Small intestine (tissue), 7 donors: Measurements from ENCODE around the gene RGS6. TPM values are rescaled to one million over a fixed set of nuclear protein-coding genes. Genes with fewer than 3 reads are reported as not detected.

Source experiments
- DNase-seq, 2 donors: peaks; one replicate each; pipeline versions ENCODE4 v3.0.0 to v3.0.0-alpha.2; 2013
- FAIRE-seq: peaks from 2 replicates; lab custom pipeline; 2012; peaks lifted over from hg19 to GRCh38; lab: Jason Lieb, UNC
- H3K27ac ChIP-seq, 3 donors: one replicate each; pipeline ENCODE4 v1.5.1; 2013; ENCODE audit warnings: low read length in 2 of 3, mild to moderate bottlenecking in 2 of 3, control low read depth in 1 of 3, inconsistent platforms in 1 of 3, low read depth in 1 of 3, moderate library complexity in 1 of 3
- H3K27me3 ChIP-seq, 3 donors: one replicate each; pipeline ENCODE4 v1.6.1; 2013; ENCODE audit warnings: low read length in 3 of 3, inconsistent platforms in 1 of 3; ENCODE audit not compliant: control insufficient read depth in 3 of 3, insufficient read depth in 3 of 3
- H3K36me3 ChIP-seq, 3 donors: one replicate each; pipeline ENCODE4 v1.6.1; 2013; ENCODE audit warnings: low read length in 3 of 3, inconsistent platforms in 1 of 3, low read depth in 1 of 3, mild to moderate bottlenecking in 1 of 3, moderate library complexity in 1 of 3; ENCODE audit not compliant: control insufficient read depth in 3 of 3, insufficient read depth in 2 of 3
- H3K4me1 ChIP-seq, 3 donors: one replicate each; pipeline ENCODE4 v1.6.1; 2013; ENCODE audit warnings: low read length in 2 of 3, inconsistent platforms in 1 of 3, low read depth in 1 of 3, mild to moderate bottlenecking in 1 of 3, moderate library complexity in 1 of 3; ENCODE audit not compliant: control insufficient read depth in 3 of 3, insufficient read depth in 2 of 3
- H3K4me3 ChIP-seq, 3 donors: one replicate each; pipeline ENCODE4 v1.5.1; 2013; ENCODE audit warnings: low read length in 3 of 3, control low read depth in 1 of 3, inconsistent platforms in 1 of 3, low read depth in 1 of 3, mild to moderate bottlenecking in 1 of 3, moderate library complexity in 1 of 3
- H3K9me3 ChIP-seq, 2 donors: one replicate each; pipeline ENCODE4 v1.6.1; 2013; ENCODE audit warnings: low read depth in 1 of 2, low read length in 1 of 2; ENCODE audit not compliant: control insufficient read depth in 2 of 2, insufficient read depth in 1 of 2
- WGBS, 3 donors: extraction: QIAGEN DNeasy Blood & Tissue Kit; methylation state at CpG; one replicate each; pipeline ENCODE4 v1.1.7; 2013; 5-methylcytosine and 5-hydroxymethylcytosine counted together
- polyA plus RNA-seq, 4 donors: library from polyadenylated mRNA; stranded (reverse) in 3 of 4; unstranded in 1 of 4; fragments of 200-250 nt in 3 of 4; fragments of 120-200 nt in 1 of 4; gene quantifications; one replicate each; pipeline versions ENCODE4 v1.2.1 to v1.2.3, GENCODE V29; 2013
- donor health status: healthy with polysubstance abuse.
- donor health status: control.
- donor health status: control.
- donor health status: Bipolar disorder and iron deficiency.
- donor health status: healthy.

RGS6 gene
- polyA plus RNA-seq, 4 donors = 0.54 to 2.1 (median 0.58) TPM; not detected in 1

DNA sequence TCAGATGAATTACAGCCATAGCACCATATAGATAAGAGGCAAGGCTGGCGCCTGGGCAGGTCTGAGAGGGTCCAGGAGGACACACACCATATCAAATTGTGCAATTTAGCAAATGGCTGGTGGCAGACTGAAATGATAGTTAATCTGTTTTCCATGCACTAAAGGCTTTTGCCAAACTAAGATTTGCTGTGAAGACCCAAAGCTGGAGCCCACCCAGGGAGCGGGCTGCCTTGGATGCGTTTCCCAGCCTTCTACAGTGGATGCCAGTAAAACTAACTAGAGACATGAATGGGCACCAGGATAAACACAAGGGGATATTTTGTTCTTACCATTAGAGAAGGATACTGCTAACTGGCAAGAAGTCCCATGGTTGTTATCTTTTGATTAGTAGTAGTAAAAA lies 486.6 kb downstream of the RGS6 start:
- no peak for DNase-seq
- FAIRE-seq = no peak
- Histone ChIP-seq H3K4me3 (no peak overlapping the region), H3K27ac (no peak overlapping the region), H3K36me3 (no peaks in the 10 kb centered on the region), H3K9me3 (peaks cover 0 to 10% of the 10 kb centered on the region in 2 donors), H3K27me3 (no peaks in the 10 kb centered on the region), H3K4me1 (no peaks in the 10 kb centered on the region)
- WGBS, 3 donors = 64 to 80% (median 77%) methylated on average over 3 of the region's 3 CpGs

DNA sequence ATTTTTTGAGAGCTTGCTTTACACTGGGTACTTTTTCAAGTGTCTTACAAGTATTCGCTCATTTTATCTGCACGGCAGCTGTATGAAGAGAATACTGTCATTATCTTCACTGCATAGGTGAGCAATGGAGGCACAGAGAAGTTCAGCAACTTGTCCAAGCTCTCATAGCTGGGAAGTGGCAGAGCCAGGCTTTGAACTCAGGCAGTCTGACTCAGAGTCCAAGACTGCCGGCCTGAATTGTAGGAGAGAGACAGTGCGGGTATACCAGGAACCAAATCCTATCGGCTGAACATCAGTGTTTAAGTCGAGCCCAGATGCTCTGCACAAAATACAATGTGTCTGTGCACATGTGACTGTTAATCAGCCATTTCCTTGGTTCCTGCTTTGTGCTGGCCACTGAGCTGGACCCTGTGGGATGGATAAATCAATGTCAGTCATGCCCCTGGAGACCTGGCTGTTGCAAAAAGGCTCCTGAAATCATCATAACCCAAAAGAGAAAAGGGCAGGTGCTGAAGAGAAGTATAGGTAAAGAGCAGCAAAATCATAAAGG lies 487.1 kb downstream of the RGS6 start:
- Histone ChIP-seq H3K36me3 (no peaks in the 10 kb centered on the region), H3K27me3 (no peaks in the 10 kb centered on the region), H3K4me3 (no peak overlapping the region), H3K9me3 (peaks cover 0 to 10% of the 10 kb centered on the region in 2 donors), H3K27ac (no peak overlapping the region), H3K4me1 (no peaks in the 10 kb centered on the region)
- FAIRE-seq (no peak), DNase-seq (no peak)
- WGBS, 3 donors = 84 to 91% (median 88%) methylated on average over 6 of the region's 6 CpGs

DNA sequence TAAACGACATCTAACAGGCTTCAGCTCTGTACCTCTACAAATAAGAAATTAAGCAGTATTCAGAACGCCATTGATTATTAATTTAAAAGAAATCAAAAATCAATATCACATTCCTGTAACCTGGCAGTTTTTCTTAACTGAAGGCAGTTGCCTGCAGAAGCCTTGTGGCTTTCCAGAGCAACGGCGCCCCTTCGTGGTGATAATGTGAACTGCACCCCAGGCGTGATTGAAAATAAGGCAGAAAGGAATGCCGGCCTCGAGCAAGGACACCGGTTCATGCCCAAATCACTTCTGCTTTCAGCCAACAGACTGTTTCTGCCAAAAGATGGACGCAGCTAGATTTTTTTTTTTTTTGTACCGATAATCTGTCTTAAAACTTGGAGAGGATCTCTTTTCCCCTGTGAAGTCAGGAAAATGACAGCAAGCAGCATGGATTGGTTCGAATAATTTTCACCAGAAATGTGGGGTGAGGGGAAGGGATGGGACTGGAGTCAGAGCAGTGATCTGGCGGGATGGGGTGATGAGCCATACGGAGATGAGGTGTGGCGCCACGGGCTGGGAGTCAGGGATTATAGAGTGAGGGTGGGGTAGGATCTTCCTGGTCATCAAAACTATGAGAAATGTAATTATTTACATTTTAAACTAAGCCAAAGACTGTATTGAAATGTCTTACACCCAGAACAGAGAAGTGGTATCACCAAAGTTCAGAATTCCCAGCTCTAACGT lies 488.7 kb downstream of the RGS6 start:
- Histone ChIP-seq H3K27me3 (no peaks in the 10 kb centered on the region), H3K9me3 (no peaks in the 10 kb centered on the region), H3K4me1 (no peaks in the 10 kb centered on the region), H3K4me3 (no peak overlapping the region), H3K27ac (no peak overlapping the region), H3K36me3 (no peaks in the 10 kb centered on the region)
- FAIRE-seq (no peak), DNase-seq (peak; percentile 34 to 65)
- WGBS, 3 donors = 29 to 32% (median 30%) methylated on average over 17 of the region's 17 CpGs

DNA sequence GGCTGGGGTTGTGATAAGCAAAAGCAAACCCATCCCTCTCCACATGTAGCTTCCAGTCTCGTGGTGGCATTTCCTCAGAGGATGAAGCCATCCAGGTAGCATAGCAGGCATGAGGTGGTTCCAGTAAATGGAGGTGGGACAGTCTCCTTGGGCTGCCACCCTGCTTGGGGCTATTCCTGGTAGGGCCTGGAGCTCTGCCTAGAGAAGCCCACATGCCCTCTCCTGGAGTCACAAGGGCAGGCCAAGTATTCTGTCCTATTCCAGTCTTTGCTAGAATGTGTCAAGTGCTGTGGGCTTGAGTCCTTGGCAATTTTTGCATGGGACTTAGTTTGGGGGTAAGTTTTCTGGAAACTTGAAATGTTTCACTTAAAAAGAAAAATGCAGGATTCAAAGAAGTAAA lies 491.7 kb downstream of the RGS6 start:
- DNase-seq (no peak), FAIRE-seq (no peak)
- Histone ChIP-seq H3K36me3 (no peaks in the 10 kb centered on the region), H3K27ac (no peak overlapping the region), H3K4me3 (no peak overlapping the region), H3K4me1 (no peaks in the 10 kb centered on the region), H3K9me3 (peaks cover 0 to 5% of the 10 kb centered on the region in 2 donors), H3K27me3 (no peaks in the 10 kb centered on the region)
- 57 to 83% (median 78%) methylated on average over 1 of the region's 1 CpG for WGBS, 3 donors

DNA sequence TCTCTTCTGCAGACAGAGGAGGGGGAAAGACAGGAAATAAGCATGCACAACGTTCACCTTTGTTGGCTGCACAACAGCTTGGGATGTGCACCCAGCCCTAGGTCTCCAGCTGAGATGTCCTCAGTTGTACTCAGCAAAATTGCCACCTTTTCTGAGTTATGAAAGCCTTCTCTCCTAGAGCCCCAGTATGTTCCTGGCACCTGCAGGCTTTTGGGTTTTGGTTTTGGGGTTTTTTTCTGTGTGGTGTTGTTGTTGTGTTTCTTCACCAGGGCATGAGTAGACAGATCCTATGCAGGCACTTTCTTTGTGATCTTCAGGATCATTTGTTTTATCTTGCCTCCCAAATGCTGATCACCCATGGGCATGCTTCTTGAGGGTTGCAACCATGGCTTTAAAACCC lies 498.2 kb downstream of the RGS6 start:
- FAIRE-seq = no peak
- no peaks in the 10 kb centered on the region for H3K36me3 ChIP-seq
- WGBS, 3 donors = 7 to 21% (median 14%) methylated on average over 1 of the region's 1 CpG
- H3K9me3 ChIP-seq = peaks cover 0 to 5% of the 10 kb centered on the region in 2 donors
- DNase-seq = no peak
- H3K27ac ChIP-seq = no peak overlapping the region
- H3K4me1 ChIP-seq = no peaks in the 10 kb centered on the region
- H3K4me3 ChIP-seq = no peak overlapping the region
- no peaks in the 10 kb centered on the region for H3K27me3 ChIP-seq

DNA sequence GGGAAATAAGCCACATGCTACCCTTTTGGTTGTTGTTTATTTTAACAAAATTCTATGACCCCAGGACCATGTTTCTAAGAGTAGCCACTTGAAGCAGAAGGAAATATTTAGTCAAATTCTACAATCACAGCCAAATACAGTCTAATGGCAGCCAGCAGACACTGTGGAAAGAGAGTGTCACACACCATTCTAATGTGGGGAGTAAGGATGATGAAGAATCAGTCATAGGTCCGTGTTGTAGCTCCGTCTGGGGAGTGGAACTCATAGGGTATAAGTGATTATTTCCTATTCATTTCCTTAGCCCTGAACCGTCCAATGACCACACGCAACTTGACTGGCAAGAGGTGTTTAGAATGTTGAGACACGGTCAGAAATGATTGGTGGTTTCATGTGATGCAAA lies 500.5 kb downstream of the RGS6 start:
- Histone ChIP-seq H3K36me3 (no peaks in the 10 kb centered on the region), H3K27me3 (no peaks in the 10 kb centered on the region), H3K4me1 (no peaks in the 10 kb centered on the region), H3K4me3 (no peak overlapping the region), H3K27ac (no peak overlapping the region), H3K9me3 (peaks cover 0 to 5% of the 10 kb centered on the region in 2 donors)
- 64 to 77% (median 64%) methylated on average over 5 of the region's 5 CpGs for WGBS, 3 donors
- FAIRE-seq (no peak), DNase-seq (no peak)

DNA sequence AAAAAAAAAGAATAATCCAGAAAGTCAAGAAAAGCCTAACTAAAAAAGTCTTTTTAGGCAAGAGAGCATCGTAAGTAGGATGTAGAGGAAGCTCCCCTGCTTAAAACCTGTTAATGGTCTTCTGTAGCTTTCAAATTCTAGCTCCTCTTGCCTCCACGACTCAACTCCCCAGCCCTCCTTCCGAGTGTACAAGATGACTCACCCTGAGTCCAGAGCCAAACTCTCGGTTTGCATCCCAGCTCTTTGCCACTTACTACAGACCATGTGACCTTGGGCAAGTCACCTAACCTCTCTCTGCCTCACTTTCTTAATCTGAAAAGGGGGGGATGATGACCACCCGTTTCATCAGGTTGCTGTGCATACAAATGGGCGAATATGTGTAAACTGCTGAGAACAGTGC lies 501.3 kb downstream of the RGS6 start:
- no peaks in the 10 kb centered on the region for H3K36me3 ChIP-seq
- no peak for DNase-seq

DNA sequence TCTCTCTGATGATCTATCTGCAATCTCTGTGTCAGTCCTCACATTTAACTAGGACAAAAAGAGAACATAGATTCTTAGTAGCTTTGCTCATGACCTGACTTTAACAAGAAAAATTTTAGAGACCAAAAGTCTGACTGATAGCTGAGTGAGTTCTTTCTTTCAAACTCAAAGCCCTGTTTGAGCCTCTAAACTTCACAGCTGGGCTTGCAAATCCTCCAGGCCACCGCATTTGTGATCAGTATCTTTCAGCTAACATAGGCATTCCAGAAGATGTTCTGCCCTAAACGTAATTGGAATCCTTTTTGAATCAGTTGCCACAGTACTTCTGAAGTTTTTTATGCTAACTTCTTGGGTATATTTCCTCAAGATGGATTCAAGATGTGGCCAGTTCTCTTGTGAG lies 502.6 kb downstream of the RGS6 start:
- no peaks in the 10 kb centered on the region for H3K4me1 ChIP-seq
- 39 to 55% (median 41%) methylated on average over 2 of the region's 2 CpGs for WGBS, 3 donors
- no peak for FAIRE-seq

More for the DNA sequence above, 501.3 kb downstream of the RGS6 start:
- FAIRE-seq = no peak
- no peak overlapping the region for H3K4me3 ChIP-seq
- no peak overlapping the region for H3K27ac ChIP-seq
- no peaks in the 10 kb centered on the region for H3K27me3 ChIP-seq
- no peaks in the 10 kb centered on the region for H3K4me1 ChIP-seq
- peaks cover 0 to under 1% of the 10 kb centered on the region in 2 donors for H3K9me3 ChIP-seq
- 39 to 68% (median 65%) methylated on average over 6 of the region's 6 CpGs for WGBS, 3 donors

More for the DNA sequence above, 502.6 kb downstream of the RGS6 start:
- Histone ChIP-seq H3K9me3 (no peaks in the 10 kb centered on the region), H3K27ac (no peak overlapping the region), H3K4me3 (no peak overlapping the region), H3K36me3 (no peaks in the 10 kb centered on the region), H3K27me3 (no peaks in the 10 kb centered on the region)
- DNase-seq = no peak
